Measurements from ENCODE around the gene SPAG9.

The SPAG9 gene

DNA sequence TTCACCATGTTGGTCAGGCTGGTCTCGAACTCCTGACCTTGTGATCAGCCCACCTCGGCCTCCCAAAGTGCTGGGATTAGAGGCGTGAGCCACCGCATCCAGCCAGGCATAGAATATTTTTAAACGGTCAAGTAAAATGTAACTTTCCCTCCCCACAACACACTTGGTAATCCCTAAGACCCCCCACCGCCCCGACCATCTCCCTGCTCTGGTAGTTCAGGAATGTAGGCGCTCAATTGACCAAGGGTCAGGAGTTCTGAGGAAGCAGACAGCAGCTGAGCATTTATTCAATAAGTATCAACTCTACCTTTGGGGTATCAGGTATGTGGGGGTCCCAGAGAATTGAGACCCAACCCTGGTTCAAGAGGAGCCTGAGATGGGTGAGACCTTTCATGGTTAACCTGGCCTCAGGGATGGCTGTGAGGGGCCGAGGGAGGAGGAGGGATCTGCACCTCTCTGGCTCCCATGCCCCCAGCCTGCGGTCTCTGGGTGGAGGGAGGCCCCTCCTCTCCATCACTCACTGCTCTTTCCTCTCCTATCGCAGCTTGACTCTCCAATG is 206.1 kb downstream of the SPAG9 start:
- DNase-seq: no peak

DNA sequence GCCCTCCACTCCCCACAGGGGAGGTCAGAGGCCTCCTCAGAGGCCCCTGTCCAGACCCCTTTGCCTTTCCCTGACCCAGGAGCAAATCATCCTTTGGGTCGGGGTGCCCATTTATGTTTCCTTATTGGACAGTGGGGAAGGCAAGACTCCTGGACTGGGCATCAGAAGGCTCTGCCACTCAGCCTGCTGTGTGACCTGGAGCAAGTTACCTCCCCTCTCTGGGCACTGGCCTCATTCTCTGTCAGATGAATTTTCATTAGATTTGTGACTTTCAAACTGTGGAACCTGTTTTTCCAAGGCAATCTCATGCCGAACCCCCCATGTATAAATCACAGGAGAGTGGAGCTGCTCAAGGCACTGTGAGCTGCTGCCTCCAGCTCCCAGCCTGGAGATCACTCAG is 207.5 kb downstream of the SPAG9 start:
- no peak for DNase-seq
